ENCODE measurements around the gene TADA3. TPM values are rescaled to one million over a fixed set of nuclear protein-coding genes. Genes with fewer than 3 reads are reported as not detected.

The TADA3 gene
- total and polyA plus RNA-seq, 8 donors, result 50.0 to 91.7 (median 74.8) TPM

- H3K36me3 ChIP-seq, result peaks cover 0 to 68% of the 10 kb centered on the region in 2 donors
These were observed 45.7 kb upstream of the TADA3 start for GRCh38 chr3:9837701-9838582.

GRCh38 chr3:9834520-9835380 is 42.5 kb upstream of the TADA3 start:
- intact Hi-C loops (cut with DNase I), result no loop called here
- ATAC-seq, result no peak
- Histone ChIP-seq H3K9me3 (no peaks in the 10 kb centered on the region), H3K27me3 (no peaks in the 10 kb centered on the region), H3K4me3 (no peak overlapping the region), H3K27ac (no peak overlapping the region), H3K36me3 (peaks cover 0 to 76% of the 10 kb centered on the region in 2 donors), H3K4me1 (peaks cover 0 to 4% of the 10 kb centered on the region in 2 donors)
- TF ChIP-seq CTCF (IDR thresholded peaks at IDR 0.05), result no peak
- no peak for DNase-seq

More at GRCh38 chr3:9837701-9838582, 45.7 kb upstream of the TADA3 start:
- intact Hi-C loops (cut with DNase I), result no loop called here
- Histone ChIP-seq H3K4me3 (no peak overlapping the region), H3K4me1 (peaks cover 4 to 12% of the 10 kb centered on the region in 2 donors), H3K27me3 (no peaks in the 10 kb centered on the region), H3K27ac (no peak overlapping the region), H3K9me3 (no peaks in the 10 kb centered on the region)
- DNase-seq (no peak), ATAC-seq (peak; percentile 27)
- no peak for TF ChIP-seq CTCF (IDR thresholded peaks at IDR 0.05)

GRCh38 chr3:9833078-9833477 is 40.8 kb upstream of the TADA3 start:
- peaks cover 0 to 82% of the 10 kb centered on the region in 2 donors for H3K36me3 ChIP-seq
- no peak for TF ChIP-seq CTCF (IDR thresholded peaks at IDR 0.05)
- ATAC-seq (no peak), DNase-seq (no peak)
- peaks cover 0 to under 1% of the 10 kb centered on the region in 2 donors for H3K4me1 ChIP-seq
- no peaks in the 10 kb centered on the region for H3K27me3 ChIP-seq
- H3K27ac ChIP-seq, result no peak overlapping the region
- intact Hi-C loops (cut with DNase I), result no loop called here
- H3K9me3 ChIP-seq, result no peaks in the 10 kb centered on the region
- no peak overlapping the region for H3K4me3 ChIP-seq

- ATAC-seq (no peak), DNase-seq (no peak)
- H3K27ac ChIP-seq, result no peak overlapping the region
- TF ChIP-seq CTCF (IDR thresholded peaks at IDR 0.05), result no peak
- H3K27me3 ChIP-seq, result no peaks in the 10 kb centered on the region
- intact Hi-C loops (cut with DNase I), result no loop called here
- H3K4me3 ChIP-seq, result no peak overlapping the region
- peaks cover 0 to 86% of the 10 kb centered on the region in 2 donors for H3K36me3 ChIP-seq
- H3K9me3 ChIP-seq, result no peaks in the 10 kb centered on the region
- no peaks in the 10 kb centered on the region for H3K4me1 ChIP-seq
These were observed 39.0 kb upstream of the TADA3 start for GRCh38 chr3:9831253-9831652.

Data from left lung (tissue), 10 donors.